Neural progenitor cell (in vitro differentiated cells): ENCODE data around the gene BMP8B. TPM values are rescaled to one million over a fixed set of nuclear protein-coding genes. Genes with fewer than 3 reads are reported as not detected.

Experiments used
- DNase-seq: peaks from one replicate; pipeline ENCODE4 v3.0.0-alpha.2; 2016; ENCODE audit warnings: low spot score
- H2AFZ ChIP-seq: fragments of 200-600 bp; sonication (generic); replicated peaks from 2 replicates; pipeline ENCODE4 v1.6.1; 2016; ENCODE audit warnings: antibody characterized with exemption
- H3F3A ChIP-seq: fragments of 200-600 bp; sonication (generic); 2 replicates; pipeline ENCODE4 v1.6.1; 2016; ENCODE audit warnings: antibody characterized with exemption, low read depth
- H3K27ac ChIP-seq: fragments of 200-600 bp; sonication (generic); 2 replicates; pipeline ENCODE4 v1.5.1; 2016; ENCODE audit warnings: mild to moderate bottlenecking
- H3K27me3 ChIP-seq: fragments of 200-600 bp; sonication (generic); 2 replicates; pipeline ENCODE4 v1.6.1; 2016; ENCODE audit warnings: mild to moderate bottlenecking, moderate library complexity
- H3K36me3 ChIP-seq: fragments of 200-600 bp; sonication (generic); 2 replicates; pipeline ENCODE4 v1.5.1; 2016
- H3K4me1 ChIP-seq: fragments of 200-600 bp; sonication (generic); 2 replicates; pipeline ENCODE4 v1.6.1; 2016; ENCODE audit warnings: mixed run types
- H3K4me2 ChIP-seq: fragments of 200-600 bp; sonication (generic); 2 replicates; pipeline ENCODE4 v1.6.1; 2016
- H3K4me3 ChIP-seq: fragments of 200-600 bp; sonication (generic); 2 replicates; pipeline ENCODE4 v1.5.1; 2016
- H3K79me2 ChIP-seq: fragments of 200-600 bp; sonication (generic); 2 replicates; pipeline ENCODE4 v1.6.1; 2016; ENCODE audit warnings: low read depth
- H3K9ac ChIP-seq: fragments of 200-600 bp; sonication (generic); 2 replicates; pipeline ENCODE4 v1.6.1; 2016
- H3K9me3 ChIP-seq: fragments of 200-600 bp; sonication (generic); 2 replicates; pipeline ENCODE4 v1.5.1; 2016; ENCODE audit warnings: low read depth
- H4K20me1 ChIP-seq: fragments of 200-600 bp; sonication (generic); 2 replicates; pipeline ENCODE4 v1.6.1; 2016; ENCODE audit warnings: low read depth
- H3K27ac Mint-ChIP-seq: 3 replicates; pipeline ENCODE4 v1.8.0; 2021; ENCODE audit warnings: mixed read lengths
- H3K27me3 Mint-ChIP-seq: 2 replicates; pipeline ENCODE4 v1.8.0; 2022; ENCODE audit warnings: low read depth, mild to moderate bottlenecking, inconsistent platforms, moderate library complexity, mixed read lengths; ENCODE audit not compliant: insufficient read depth
- H3K36me3 Mint-ChIP-seq: 3 replicates; pipeline ENCODE4 v1.8.0; 2021; ENCODE audit warnings: mixed read lengths
- H3K4me1 Mint-ChIP-seq: 3 replicates; pipeline ENCODE4 v1.8.0; 2021; ENCODE audit warnings: mixed read lengths
- H3K4me3 Mint-ChIP-seq: 3 replicates; pipeline ENCODE4 v1.8.0; 2021; ENCODE audit warnings: mild to moderate bottlenecking, moderate library complexity, mixed read lengths
- H3K9me3 Mint-ChIP-seq: 3 replicates; pipeline ENCODE4 v1.8.0; 2020; ENCODE audit warnings: mixed read lengths
- CTCF ChIP-seq: fragments of 200-600 bp; sonication (generic); IDR thresholded peaks from 2 replicates; pipeline ENCODE4 v1.5.1; 2017; ENCODE audit warnings: antibody characterized with exemption, mild to moderate bottlenecking
- EZH2 ChIP-seq: fragments of 200-600 bp; sonication (generic); IDR thresholded peaks from 2 replicates; pipeline ENCODE4 v1.6.1; 2017; ENCODE audit warnings: antibody characterized with exemption, mild to moderate bottlenecking, moderate library complexity
- EZH2phosphoT487 ChIP-seq: fragments of 200-600 bp; sonication (generic); IDR thresholded peaks from 2 replicates; pipeline ENCODE4 v1.6.1; 2017; ENCODE audit warnings: antibody characterized with exemption
- total RNA-seq: library from RNA; depleted of rRNA; stranded (reverse); fragments of >200 nt; gene quantifications from 2 replicates; pipeline ENCODE4 v1.2.3, GENCODE V29; 2015; ENCODE audit warnings: low replicate concordance

The BMP8B gene
- total RNA-seq, 1 donor from 2014 or later = 0.24 TPM

DNA sequence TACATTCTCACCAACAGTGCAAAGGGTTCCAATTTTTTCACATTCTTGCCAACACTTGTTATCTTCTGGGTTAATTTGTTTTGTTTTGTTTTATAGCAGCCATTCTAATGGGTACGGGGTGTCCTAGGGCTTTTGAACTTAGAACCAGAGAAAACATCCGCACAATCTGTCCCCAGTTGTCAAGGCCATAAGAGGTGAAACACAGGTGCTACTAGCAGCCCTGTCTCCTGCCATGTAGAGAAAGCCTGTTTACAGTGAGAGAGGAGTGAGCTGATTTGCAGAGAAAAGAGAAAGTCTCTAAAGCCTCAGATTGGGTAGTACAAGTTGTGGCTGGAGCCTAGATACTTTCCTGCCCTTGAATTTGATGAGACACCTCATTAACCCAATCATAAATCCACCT, 46.4 kb upstream of the BMP8B start:
- Histone ChIP-seq H3K4me3 (no peak overlapping the region), H3K9ac (no peak overlapping the region)
- no peak overlapping the region for H3K27ac Mint-ChIP-seq

GRCh38 chr1:39833621-39834385, 45.1 kb upstream of the BMP8B start:
- H3K9ac ChIP-seq = no peak overlapping the region
- H4K20me1 ChIP-seq = no peaks in the 10 kb centered on the region
- H3K27ac ChIP-seq = no peak overlapping the region
- Mint-ChIP-seq H3K27ac (no peak overlapping the region), H3K36me3 (peaks cover 8% of the 10 kb centered on the region), H3K4me3 (no peak overlapping the region), H3K4me1 (peaks cover 25% of the 10 kb centered on the region), H3K27me3 (no peaks in the 10 kb centered on the region), H3K9me3 (no peaks in the 10 kb centered on the region)
- H3K79me2 ChIP-seq = no peaks in the 10 kb centered on the region
- no peaks in the 10 kb centered on the region for H3K36me3 ChIP-seq
- no peak overlapping the region for H3K4me3 ChIP-seq
- no peak for TF ChIP-seq EZH2phosphoT487
- TF ChIP-seq CTCF = no peak
- TF ChIP-seq EZH2 = no peak
- DNase-seq = no peak
- H3K4me1 ChIP-seq = peaks cover 10% of the 10 kb centered on the region
- no peaks in the 10 kb centered on the region for H3K9me3 ChIP-seq
- H2AFZ ChIP-seq = no peak overlapping the region
- no peak overlapping the region for H3K4me2 ChIP-seq
- no peaks in the 10 kb centered on the region for H3K27me3 ChIP-seq
- H3F3A ChIP-seq = no peaks in the 10 kb centered on the region

More for the DNA sequence above, 46.4 kb upstream of the BMP8B start:
- no peak for DNase-seq
- Mint-ChIP-seq H3K4me1 (peaks cover 20% of the 10 kb centered on the region), H3K27me3 (no peaks in the 10 kb centered on the region), H3K9me3 (no peaks in the 10 kb centered on the region), H3K36me3 (peaks cover 16% of the 10 kb centered on the region), H3K4me3 (no peak overlapping the region)
- no peaks in the 10 kb centered on the region for H3K9me3 ChIP-seq
- H2AFZ ChIP-seq = no peak overlapping the region
- H3K27me3 ChIP-seq = no peaks in the 10 kb centered on the region
- no peaks in the 10 kb centered on the region for H3K36me3 ChIP-seq
- no peaks in the 10 kb centered on the region for H3K79me2 ChIP-seq
- peaks cover 10% of the 10 kb centered on the region for H3K4me1 ChIP-seq
- TF ChIP-seq EZH2phosphoT487 (no peak), CTCF (no peak), EZH2 (no peak)
- no peak overlapping the region for H3K4me2 ChIP-seq
- no peaks in the 10 kb centered on the region for H3F3A ChIP-seq
- no peak overlapping the region for H3K27ac ChIP-seq
- peaks cover 6% of the 10 kb centered on the region for H4K20me1 ChIP-seq

- H3K4me1 Mint-ChIP-seq = peaks cover 27% of the 10 kb centered on the region
- no peak overlapping the region for H3K27ac Mint-ChIP-seq
- Histone ChIP-seq H3K9ac (no peak overlapping the region), H4K20me1 (no peaks in the 10 kb centered on the region), H3K4me2 (no peak overlapping the region), H3K36me3 (no peaks in the 10 kb centered on the region), H3F3A (no peaks in the 10 kb centered on the region), H3K4me1 (peaks cover 10% of the 10 kb centered on the region), H3K79me2 (no peaks in the 10 kb centered on the region), H3K4me3 (no peak overlapping the region), H2AFZ (no peak overlapping the region), H3K27me3 (no peaks in the 10 kb centered on the region), H3K9me3 (no peaks in the 10 kb centered on the region), H3K27ac (no peak overlapping the region)
- TF ChIP-seq CTCF = no peak
- no peak for TF ChIP-seq EZH2
- TF ChIP-seq EZH2phosphoT487 = no peak
- no peaks in the 10 kb centered on the region for H3K27me3 Mint-ChIP-seq
- no peaks in the 10 kb centered on the region for H3K9me3 Mint-ChIP-seq
- peaks cover 6% of the 10 kb centered on the region for H3K36me3 Mint-ChIP-seq
- no peak overlapping the region for H3K4me3 Mint-ChIP-seq
- DNase-seq = no peak
These were observed 44.5 kb upstream of the BMP8B start for GRCh38 chr1:39833121-39833520.
